OCI-M2 (cell line): ENCODE measurements around the gene AKAP8L.
"Not testable (repeated sequence)": the region's sequence is repeated elsewhere in the genome, so short reads cannot be mapped to it uniquely, and the experiment has no call there.

ENCODE experiments used
- DNase-seq: peaks from one replicate; lab custom pipeline; 2025; ENCODE audit not compliant: unreplicated experiment; lab: John Stamatoyannopoulos, UW

Gene AKAP8L

GRCh38 chr19:15360015-15360414 lies 58.8 kb downstream of the AKAP8L start:
- not testable (repeated sequence) for DNase-seq

DNA sequence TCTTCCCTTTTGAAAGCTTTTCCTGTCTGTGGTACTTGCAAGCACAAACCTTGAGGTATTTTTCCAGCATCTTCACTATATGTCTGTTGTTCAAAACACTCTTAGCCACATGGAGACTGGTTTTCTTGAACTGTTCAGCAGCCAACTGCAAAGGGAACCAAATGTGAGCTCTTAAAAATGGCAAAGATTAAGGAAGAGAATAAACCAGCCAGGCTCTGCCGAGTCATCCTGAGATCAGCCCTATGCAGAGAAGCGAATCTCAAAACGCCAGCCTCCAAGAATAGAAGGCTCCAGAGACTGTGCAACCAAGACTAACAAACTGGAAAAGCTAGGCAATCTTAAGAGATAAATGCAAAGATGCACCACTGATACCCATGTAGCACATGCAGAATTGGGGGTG lies 59.9 kb downstream of the AKAP8L start:
- DNase-seq: no peak

DNA sequence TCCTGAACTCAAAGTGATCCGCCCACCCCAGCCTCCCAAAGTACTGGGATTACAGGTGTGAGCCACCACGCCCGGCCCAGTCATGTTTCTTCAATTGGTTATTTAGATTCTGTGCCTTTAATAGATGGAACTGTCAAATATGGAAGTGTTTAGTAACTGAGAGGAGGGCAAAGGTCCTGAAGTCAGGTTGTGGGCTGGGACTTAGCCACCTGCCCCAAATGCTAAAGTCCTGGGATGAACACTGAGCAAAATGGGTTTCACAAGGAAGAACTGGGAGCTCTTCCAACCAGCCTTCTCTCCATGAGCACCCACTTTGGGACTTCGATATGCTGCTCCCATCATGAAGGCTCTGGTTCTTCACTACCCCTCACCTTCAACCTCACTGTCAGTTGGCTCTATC lies 60.9 kb downstream of the AKAP8L start:
- no peak for DNase-seq

DNA sequence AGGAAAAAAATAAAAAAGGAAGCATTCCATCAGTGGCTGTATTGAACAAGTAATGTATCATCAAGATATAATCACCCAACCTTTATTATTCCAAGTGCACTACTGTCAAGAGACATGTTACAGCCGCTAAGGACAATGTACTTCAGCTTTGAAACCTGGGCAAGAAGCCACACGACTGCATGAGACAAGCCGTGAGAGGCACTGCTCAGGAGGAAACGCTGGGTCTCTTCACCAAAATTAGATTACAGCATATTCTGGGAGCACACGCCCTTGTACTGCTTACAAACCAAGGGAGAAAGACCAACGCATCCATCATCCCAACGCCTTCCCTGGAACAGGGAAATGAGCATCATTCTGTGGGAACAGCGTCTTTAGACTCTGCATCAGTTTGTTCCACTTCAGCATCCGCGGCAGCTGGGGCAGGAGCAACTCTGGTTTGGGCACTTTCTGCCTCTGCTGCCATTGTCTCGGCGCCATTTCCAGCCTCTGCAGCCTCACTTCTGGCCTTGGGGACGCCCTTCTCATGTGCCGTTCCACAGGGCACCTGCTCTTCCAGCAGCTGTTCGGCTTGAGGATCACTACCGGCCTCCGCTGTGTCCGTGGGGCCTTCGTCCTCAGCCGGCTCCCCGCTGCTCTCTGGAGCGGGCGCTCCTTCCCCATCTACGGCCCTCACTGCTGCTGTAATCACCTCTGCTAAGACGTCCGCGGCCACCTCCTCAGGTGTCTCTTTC lies 64.1 kb downstream of the AKAP8L start:
- DNase-seq: no peak

DNA sequence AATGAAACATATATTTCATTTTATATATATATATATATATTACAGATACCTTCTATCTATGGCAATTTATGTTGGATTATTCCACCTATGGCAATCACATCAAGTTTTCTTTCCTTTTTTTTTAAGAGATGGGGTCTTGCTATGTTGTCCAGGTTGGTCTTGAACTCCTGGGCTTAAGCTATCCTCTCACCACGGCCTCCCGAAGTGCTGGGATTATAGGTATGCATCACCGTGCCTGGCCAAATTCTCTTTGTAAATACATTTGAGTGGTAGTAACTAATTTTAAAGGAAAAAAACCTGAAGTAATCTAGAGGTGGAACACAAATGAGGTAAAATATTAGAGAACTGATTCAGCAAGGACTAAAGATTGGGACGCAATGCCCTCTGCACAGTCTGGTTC lies 64.9 kb downstream of the AKAP8L start:
- no peak for DNase-seq

DNA sequence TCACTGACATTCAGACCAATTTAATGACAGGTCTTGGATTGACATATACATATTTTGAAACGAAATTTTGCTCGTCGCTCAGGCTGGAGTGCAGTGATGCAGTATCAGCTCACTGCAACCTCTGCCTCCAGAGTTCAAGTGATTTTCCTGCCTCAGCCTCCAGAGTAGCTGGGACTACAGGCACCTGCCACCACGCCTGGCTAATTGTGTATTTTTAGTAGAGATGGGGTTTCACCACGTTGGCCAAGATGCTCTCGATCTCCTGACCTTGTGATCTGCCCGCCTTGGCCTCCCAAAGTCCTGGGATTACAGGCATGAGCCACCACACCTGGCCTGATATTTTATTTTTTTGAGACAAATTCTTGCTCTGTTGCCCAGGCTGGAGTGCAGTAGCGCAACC lies 66.3 kb downstream of the AKAP8L start:
- not testable (repeated sequence) for DNase-seq

DNA sequence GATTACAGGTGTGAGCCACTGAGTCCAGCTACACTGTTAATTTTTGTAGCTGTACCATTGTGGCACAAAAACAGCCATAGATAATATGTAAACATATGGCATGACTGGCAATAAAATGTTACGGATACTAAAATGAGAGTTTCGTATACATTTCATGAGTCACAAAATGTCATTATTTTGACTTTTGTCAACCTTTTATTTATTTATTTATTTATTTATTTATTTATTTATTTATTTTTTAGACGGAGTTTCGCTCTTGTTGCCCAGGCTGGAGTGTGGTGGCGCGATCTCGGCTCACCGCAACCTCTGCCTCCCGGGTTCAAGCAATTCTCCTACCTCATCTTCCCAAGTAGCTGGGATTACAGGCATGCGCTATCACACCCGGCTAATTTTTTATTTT lies 77.5 kb downstream of the AKAP8L start:
- not testable (repeated sequence) for DNase-seq

DNA sequence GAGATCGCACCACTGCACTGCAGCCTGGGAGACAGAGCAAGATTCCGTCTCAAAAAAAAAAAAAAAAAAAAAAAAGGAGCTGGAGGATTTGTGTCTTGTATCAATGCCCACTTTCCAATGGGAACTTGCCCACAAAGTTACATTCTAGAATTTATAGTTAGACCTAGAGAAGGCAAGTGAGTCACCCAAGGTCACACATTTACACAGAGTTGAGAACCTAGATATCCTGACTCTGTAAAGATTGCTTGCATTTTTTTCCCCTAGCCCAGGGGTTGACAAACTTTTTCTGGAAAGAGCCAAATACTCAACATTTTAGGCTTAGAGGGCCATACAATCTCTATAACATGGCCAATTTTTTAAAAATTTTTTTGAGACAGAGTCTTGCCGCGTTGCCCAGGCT lies 78.7 kb downstream of the AKAP8L start:
- no peak for DNase-seq

- no peak for DNase-seq
Observed at GRCh38 chr19:15337202-15337601, 81.6 kb downstream of the AKAP8L start.

DNA sequence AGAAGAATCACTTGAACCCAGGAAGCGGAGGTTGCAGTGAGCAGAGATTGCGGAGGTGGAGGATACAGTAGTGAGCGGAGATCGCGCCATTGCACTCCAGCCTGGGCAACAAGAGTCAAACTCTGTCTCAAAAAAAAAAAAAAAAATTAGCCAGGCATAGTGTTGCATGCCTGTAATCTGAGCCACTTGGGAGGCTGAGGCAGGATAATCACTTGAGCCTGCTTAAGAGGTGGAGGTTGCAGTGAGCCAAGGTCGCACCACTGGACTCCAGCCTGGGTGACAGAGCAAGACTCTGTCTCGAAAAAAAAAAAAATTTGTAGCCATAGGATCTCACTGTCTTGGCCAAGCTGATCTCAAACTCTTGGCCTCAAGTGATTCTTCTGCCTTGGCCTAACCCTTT lies 82.8 kb downstream of the AKAP8L start:
- not testable (repeated sequence) for DNase-seq

DNA sequence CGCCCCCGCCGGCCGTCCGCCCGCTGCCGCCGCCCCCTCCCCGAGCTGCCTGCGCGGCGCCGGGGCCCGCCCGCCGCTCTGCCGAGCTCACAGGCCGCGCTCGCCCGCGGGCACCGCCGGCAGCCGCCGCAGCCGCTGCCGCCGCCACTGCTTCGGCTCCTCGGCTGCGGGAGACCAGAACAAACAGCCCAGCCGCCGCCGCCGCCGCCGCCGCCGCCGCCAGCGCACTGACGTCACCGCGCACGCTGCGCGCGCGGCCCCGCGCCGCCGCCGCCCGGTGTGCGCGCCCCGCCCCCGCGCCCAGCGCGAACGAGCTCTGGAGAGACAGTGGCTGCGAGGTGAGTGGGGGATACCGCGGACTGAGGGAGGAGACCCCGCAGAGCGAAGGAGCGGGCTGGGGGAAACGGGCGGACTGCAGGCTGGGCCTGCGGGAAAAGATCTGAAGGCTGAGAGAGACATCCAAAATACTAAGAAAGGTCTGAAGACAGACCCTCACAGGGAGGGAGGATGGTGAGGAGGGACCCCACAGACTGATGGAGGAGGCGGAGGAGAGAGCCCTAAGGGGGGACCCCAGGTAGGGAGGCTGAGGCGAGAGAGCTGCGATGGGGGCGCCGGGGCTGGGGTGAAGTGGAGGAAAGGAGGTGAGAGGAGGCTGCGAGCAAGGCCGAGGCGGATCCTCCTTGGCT lies 86.3 kb downstream of the AKAP8L start, which contains the start of gene BRD4:
Gene BRD4, minus strand, starts transcription at position 229 of the 686 bp plus-strand sequence. CDS start 59,440 bp downstream, outside the sequence.
- no peak for DNase-seq

DNA sequence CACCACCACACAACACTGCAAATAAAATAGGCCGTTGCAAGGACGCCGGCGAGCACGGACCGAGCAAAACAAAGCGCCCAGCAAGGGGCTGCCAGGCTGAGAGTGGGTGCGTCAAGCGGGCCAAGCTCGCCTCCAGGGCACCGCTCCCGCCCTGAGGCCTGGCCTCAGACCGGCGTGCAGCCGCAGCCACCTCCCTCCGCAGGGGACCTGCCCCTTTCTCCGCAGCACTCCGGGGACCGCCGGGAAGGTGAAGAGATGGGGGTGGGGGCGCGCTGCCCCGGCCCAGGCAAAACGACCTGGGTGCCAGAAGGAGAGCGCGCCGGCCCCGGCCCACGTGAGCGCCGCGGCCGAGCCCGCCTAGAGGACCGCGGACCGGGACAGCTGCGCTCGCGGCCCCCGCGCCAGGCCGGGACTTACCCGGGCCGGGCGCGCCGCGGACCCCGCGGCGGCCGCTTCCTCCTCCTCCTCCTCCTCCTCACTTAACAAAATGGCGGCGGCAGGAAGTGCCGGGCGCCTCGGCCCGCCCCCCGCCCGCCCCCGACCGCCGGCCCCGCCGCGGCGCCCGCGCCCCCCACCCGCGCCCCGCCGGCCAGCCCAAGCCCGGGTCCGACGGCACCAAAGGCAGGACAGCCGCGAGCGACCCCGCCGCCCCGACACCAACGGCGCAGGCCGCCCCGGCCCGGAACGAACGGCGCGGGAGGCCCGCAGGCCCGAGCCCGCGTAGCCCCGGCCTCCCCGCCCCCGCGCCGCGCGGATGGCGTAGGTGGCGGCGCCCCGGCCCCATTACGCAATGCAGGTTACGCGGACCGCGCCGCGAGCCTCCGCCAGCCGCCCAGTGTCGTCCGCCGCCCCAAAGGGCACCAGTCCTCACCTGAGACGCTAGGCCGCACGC lies 87.1 kb downstream of the AKAP8L start:
- DNase-seq: no peak

GRCh38 chr19:15330801-15331418 lies 87.9 kb downstream of the AKAP8L start:
- DNase-seq: no peak
